HG03571 (cell line): ENCODE measurements around the gene SCYGR7.
"Not testable (repeated sequence)": the region's sequence is repeated elsewhere in the genome, so short reads cannot be mapped to it uniquely, and the experiment has no call there.

Experiments
- ATAC-seq: cut with Tn5 transposase; IDR thresholded peaks from one replicate; pipeline ENCODE4 v1.9.1; 2021; ENCODE audit not compliant: unreplicated experiment

Gene SCYGR7

GRCh38 chr2:227728035-227728434 lies at the start of gene SCYGR7:
TSS of gene SCYGR7 (plus strand) at chr2:227728335. CDS start at chr2:227728335, 0 bp downstream.
- ATAC-seq, result no peak

- ATAC-seq, result no peak
These were observed 43.9 kb upstream of the SCYGR7 start for GRCh38 chr2:227684258-227684657.

- ATAC-seq, result no peak
These were observed 40.9 kb upstream of the SCYGR7 start for GRCh38 chr2:227687189-227687588.

GRCh38 chr2:227696990-227697679 lies 31.0 kb upstream of the SCYGR7 start:
- ATAC-seq, result no peak

- ATAC-seq, result no peak
These were observed 26.6 kb upstream of the SCYGR7 start for GRCh38 chr2:227701556-227701955.

GRCh38 chr2:227703280-227703732 lies 24.8 kb upstream of the SCYGR7 start:
- ATAC-seq, result no peak

- no peak for ATAC-seq
These were observed 24.2 kb upstream of the SCYGR7 start for GRCh38 chr2:227703961-227704360.

- ATAC-seq, result no peak
These were observed 21.3 kb upstream of the SCYGR7 start for GRCh38 chr2:227706859-227707258.

- no peak for ATAC-seq
These were observed 20.7 kb upstream of the SCYGR7 start for GRCh38 chr2:227707390-227707789.

- no peak for ATAC-seq
These were observed 17.1 kb upstream of the SCYGR7 start for GRCh38 chr2:227710986-227711385.

- ATAC-seq, result no peak
These were observed 14.8 kb upstream of the SCYGR7 start for GRCh38 chr2:227713291-227713690.

GRCh38 chr2:227716501-227716900 lies 11.6 kb upstream of the SCYGR7 start:
- ATAC-seq, result no peak

- no peak for ATAC-seq
These were observed 10.2 kb upstream of the SCYGR7 start, which contains the start of gene SLC19A3 for GRCh38 chr2:227717687-227718567. TSS of gene SLC19A3 (minus strand) at chr2:227718028. CDS start at chr2:227702318, 15,710 bp downstream.

- no peak for ATAC-seq
These were observed 8.5 kb upstream of the SCYGR7 start for GRCh38 chr2:227719641-227720040.

- ATAC-seq, result no peak
These were observed 7.5 kb upstream of the SCYGR7 start for GRCh38 chr2:227720680-227721079.

GRCh38 chr2:227722821-227723220 lies 5.3 kb upstream of the SCYGR7 start:
- not testable (repeated sequence) for ATAC-seq

- no peak for ATAC-seq
These were observed 3.6 kb upstream of the SCYGR7 start, which contains the start of gene SCYGR6 for GRCh38 chr2:227724394-227725039. TSS of gene SCYGR6 (minus strand) at chr2:227724757. CDS start at chr2:227724757, 0 bp downstream.

- ATAC-seq, result no peak
These were observed 11.2 kb downstream of the SCYGR7 start for GRCh38 chr2:227739351-227739750.

- not testable (repeated sequence) for ATAC-seq
These were observed 12.6 kb downstream of the SCYGR7 start for GRCh38 chr2:227740705-227741104.

- ATAC-seq, result no peak
These were observed 17.5 kb downstream of the SCYGR7 start, which contains the start of gene SCYGR8 for GRCh38 chr2:227745594-227745993. TSS of gene SCYGR8 (plus strand) at chr2:227745894. CDS start at chr2:227745894, 0 bp downstream.

GRCh38 chr2:227748079-227748478 lies 19.9 kb downstream of the SCYGR7 start:
- no peak for ATAC-seq
